Measurements from ENCODE around the gene CHMP5.

- TF ChIP-seq POLR2A (IDR thresholded peaks at IDR 0.05; ENCODE audit: low read depth): no peak
- peak; percentile 75 to 85 (median 79) for TF ChIP-seq CTCF (IDR thresholded peaks at IDR 0.05)
- no peak for TF ChIP-seq EP300 (IDR thresholded peaks at IDR 0.05)
Measured at GRCh38 chr9:33225319-33226147, 39.3 kb upstream of the CHMP5 start.

Measured in esophagus muscularis mucosa (tissue), 4 donors.